Nephron progenitor cell (in vitro differentiated cells): ENCODE data around the gene HSDL2.

Experiments used
- DNase-seq: peaks from one replicate; pipeline ENCODE4 v3.0.0; 2021
- H3K27ac Mint-ChIP-seq: 2 replicates; pipeline ENCODE4 v1.8.0; 2021; ENCODE audit warnings: mild to moderate bottlenecking, moderate library complexity, mixed read lengths
- H3K27me3 Mint-ChIP-seq: 2 replicates; pipeline ENCODE4 v1.8.0; 2021; ENCODE audit warnings: mild to moderate bottlenecking, low read depth, mixed read lengths; ENCODE audit not compliant: poor library complexity
- H3K36me3 Mint-ChIP-seq: 2 replicates; pipeline ENCODE4 v1.8.0; 2021; ENCODE audit warnings: low read depth, mixed read lengths
- H3K4me1 Mint-ChIP-seq: 2 replicates; pipeline ENCODE4 v1.8.0; 2021; ENCODE audit warnings: mixed read lengths
- H3K4me3 Mint-ChIP-seq: 2 replicates; pipeline ENCODE4 v1.8.0; 2021; ENCODE audit warnings: mild to moderate bottlenecking, moderate library complexity, mixed read lengths
- H3K9me3 Mint-ChIP-seq: 2 replicates; pipeline ENCODE4 v1.8.0; 2021; ENCODE audit warnings: mild to moderate bottlenecking, moderate library complexity, mixed read lengths
- CTCF ChIP-seq: fragments of 200-600 bp; sonication (generic); IDR thresholded peaks from 2 replicates; pipeline ENCODE4 v1.5.0; 2021; ENCODE audit warnings: antibody characterized with exemption

The HSDL2 gene

GRCh38 chr9:112475318-112475717, 95.4 kb downstream of the HSDL2 start:
- DNase-seq, result no peak
- Mint-ChIP-seq H3K27ac (no peak overlapping the region), H3K36me3 (peaks cover 71% of the 10 kb centered on the region), H3K4me3 (no peak overlapping the region), H3K9me3 (peaks cover 43% of the 10 kb centered on the region), H3K27me3 (no peaks in the 10 kb centered on the region), H3K4me1 (no peaks in the 10 kb centered on the region)
- no peak for TF ChIP-seq CTCF

GRCh38 chr9:112477330-112477729, 97.4 kb downstream of the HSDL2 start:
- TF ChIP-seq CTCF, result no peak
- H3K36me3 Mint-ChIP-seq, result peaks cover 79% of the 10 kb centered on the region
- H3K27ac Mint-ChIP-seq, result no peak overlapping the region
- no peaks in the 10 kb centered on the region for H3K4me1 Mint-ChIP-seq
- H3K4me3 Mint-ChIP-seq, result no peak overlapping the region
- DNase-seq, result no peak
- peaks cover 47% of the 10 kb centered on the region for H3K9me3 Mint-ChIP-seq
- H3K27me3 Mint-ChIP-seq, result no peaks in the 10 kb centered on the region

- Mint-ChIP-seq H3K36me3 (peaks cover 71% of the 10 kb centered on the region), H3K9me3 (peaks cover 46% of the 10 kb centered on the region), H3K4me3 (no peak overlapping the region), H3K27me3 (no peaks in the 10 kb centered on the region), H3K4me1 (no peaks in the 10 kb centered on the region), H3K27ac (no peak overlapping the region)
- no peak for TF ChIP-seq CTCF
- no peak for DNase-seq
Observed at GRCh38 chr9:112479221-112479620, 99.3 kb downstream of the HSDL2 start.

DNA sequence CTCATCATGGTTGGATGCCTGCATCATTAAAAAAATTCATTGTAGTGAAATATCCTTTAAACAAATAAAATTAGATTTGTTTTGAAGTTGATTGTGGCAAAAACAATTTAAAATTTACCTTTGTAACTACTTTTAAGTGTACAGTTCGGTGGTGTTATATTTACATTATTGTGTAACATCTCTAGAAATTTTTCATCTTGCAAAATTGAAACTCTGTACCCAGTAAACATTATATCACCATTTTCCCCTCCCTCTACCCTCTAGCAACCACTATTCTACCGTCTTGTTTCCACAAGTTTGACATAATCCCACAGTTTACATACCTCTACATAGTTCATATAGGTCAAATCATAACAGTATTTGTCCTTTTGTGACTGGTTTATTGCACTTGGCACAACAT, 104.7 kb downstream of the HSDL2 start:
- H3K9me3 Mint-ChIP-seq, result peaks cover 4% of the 10 kb centered on the region
- H3K4me3 Mint-ChIP-seq, result no peak overlapping the region
- peaks cover 17% of the 10 kb centered on the region for H3K36me3 Mint-ChIP-seq
- H3K27ac Mint-ChIP-seq, result no peak overlapping the region
- no peak for DNase-seq
- H3K27me3 Mint-ChIP-seq, result no peaks in the 10 kb centered on the region
- peaks cover 36% of the 10 kb centered on the region for H3K4me1 Mint-ChIP-seq
- TF ChIP-seq CTCF, result no peak

- H3K27ac Mint-ChIP-seq, result no peak overlapping the region
- H3K4me1 Mint-ChIP-seq, result peaks cover 46% of the 10 kb centered on the region
- DNase-seq, result no peak
- TF ChIP-seq CTCF, result no peak
- no peaks in the 10 kb centered on the region for H3K27me3 Mint-ChIP-seq
- peaks cover 22% of the 10 kb centered on the region for H3K36me3 Mint-ChIP-seq
- peaks cover 6% of the 10 kb centered on the region for H3K9me3 Mint-ChIP-seq
- peak overlapping the region; percentile 99 for H3K4me3 Mint-ChIP-seq
Observed at GRCh38 chr9:112485574-112485973, 105.7 kb downstream of the HSDL2 start.

DNA sequence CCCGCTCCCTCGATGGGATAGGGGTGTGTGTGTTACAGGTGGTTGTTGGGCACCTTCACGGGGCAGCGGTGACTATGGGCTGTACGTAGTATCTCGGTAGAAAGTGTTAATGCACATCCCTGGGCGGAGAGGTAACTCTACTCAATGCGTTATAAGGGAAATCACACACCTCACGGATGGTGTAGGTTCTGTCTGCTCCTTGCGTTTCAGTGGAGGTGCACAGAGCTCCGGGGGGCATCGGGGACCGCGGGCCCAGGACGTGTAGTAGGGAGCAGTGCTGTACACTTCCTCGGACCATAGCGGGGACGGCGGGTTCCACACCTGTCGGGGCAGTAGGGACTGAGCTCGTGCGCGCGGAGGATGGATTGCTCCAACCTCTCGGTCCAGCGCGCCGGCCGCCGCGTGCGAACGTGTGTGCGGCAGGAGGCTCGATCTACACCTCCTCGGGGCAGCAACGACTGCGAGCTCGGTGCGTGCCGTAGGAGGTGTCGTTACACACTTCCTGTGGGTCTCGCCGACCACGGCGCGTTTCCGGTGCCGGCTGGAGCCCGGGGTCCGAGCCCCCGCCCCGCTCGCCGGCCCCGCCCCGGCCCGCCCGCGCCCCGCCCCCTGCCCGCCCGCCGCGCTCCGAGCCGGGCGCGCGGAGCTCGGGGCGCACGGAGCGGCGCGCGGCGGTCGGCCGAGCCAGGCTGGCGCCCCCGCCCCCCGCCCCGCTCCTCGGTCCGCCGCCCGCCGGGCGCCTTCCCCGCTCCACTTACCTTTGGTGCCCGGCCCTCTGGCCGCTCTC, 106.5 kb downstream of the HSDL2 start, which contains the start of gene KIAA1958:
Gene KIAA1958, plus strand, starts transcription at position 607 of the 787 bp plus-strand sequence. CDS start 87,254 bp downstream, outside the sequence.
- peak within 1 kb of the TSS; percentile 96 for H3K27ac Mint-ChIP-seq
- H3K36me3 Mint-ChIP-seq, result peaks cover 23% of the 10 kb centered on the region
- peaks cover 46% of the 10 kb centered on the region for H3K4me1 Mint-ChIP-seq
- peaks cover 6% of the 10 kb centered on the region for H3K9me3 Mint-ChIP-seq
- no peak for TF ChIP-seq CTCF
- H3K27me3 Mint-ChIP-seq, result no peaks in the 10 kb centered on the region
- peak within 1 kb of the TSS; percentile 99 for H3K4me3 Mint-ChIP-seq
- peak; percentile 83 for DNase-seq
